Activated naive CD4-positive, alpha-beta T cell treated with anti-CD3 and anti-CD28 coated beads, Interleukin-2, amount 50 U/mL, for 72 hours (primary cell): ENCODE data around the gene ATG2A. TPM values are rescaled to one million over a fixed set of nuclear protein-coding genes. Genes with fewer than 3 reads are reported as not detected.

Source experiments
- ATAC-seq, 2 donors: fragments of 150-1000 bp; cut with Tn5 transposase; 2 replicates each; pipeline ENCODE4 v1.10.0; 2021; ENCODE audit warnings: mild to moderate bottlenecking in 2 of 2, moderate library complexity in 2 of 2
- DNase-seq, 2 donors: peaks; one replicate each; pipeline ENCODE4 v3.0.0; 2021 to 2022; ENCODE audit warnings: low spot score in 2 of 2
- H3K27ac Mint-ChIP-seq, 2 donors: one replicate each; pipeline ENCODE4 v1.8.0; 2022; ENCODE audit warnings: mild to moderate bottlenecking in 2 of 2, mixed read lengths in 2 of 2
- H3K36me3 Mint-ChIP-seq, 2 donors: one replicate each; pipeline ENCODE4 v1.8.0; 2022; ENCODE audit warnings: mixed read lengths in 2 of 2
- H3K9me3 Mint-ChIP-seq, 2 donors: one replicate each; pipeline ENCODE4 v1.8.0; 2022; ENCODE audit warnings: mixed read lengths in 2 of 2
- total RNA-seq, 2 donors: library from RNA; stranded (reverse); gene quantifications; one replicate each; pipeline ENCODE4 v1.2.3, GENCODE V29; 2022

Gene ATG2A
- total RNA-seq, 2 donors from 2014 or later: 21.2 to 26.8 TPM

GRCh38 chr11:64870893-64871466, 46.0 kb downstream of the ATG2A start:
- ATAC-seq (no peak), DNase-seq (no peak)
- peaks cover 51 to 57% of the 10 kb centered on the region in 2 donors for H3K36me3 Mint-ChIP-seq
- peak overlapping the region; percentile 25 to 89 for H3K27ac Mint-ChIP-seq
- H3K9me3 Mint-ChIP-seq: no peaks in the 10 kb centered on the region

GRCh38 chr11:64870176-64870892, 46.7 kb downstream of the ATG2A start:
- Mint-ChIP-seq H3K27ac (peak overlapping the region; percentile 25 to 50), H3K9me3 (no peaks in the 10 kb centered on the region), H3K36me3 (peaks cover 49 to 57% of the 10 kb centered on the region in 2 donors)
- ATAC-seq (peak in 1 of 2 donors; percentile 7), DNase-seq (no peak)

- peak overlapping the region; percentile 25 to 87 for H3K27ac Mint-ChIP-seq
- peak in 1 of 2 donors; percentile 3 for ATAC-seq
- H3K9me3 Mint-ChIP-seq: no peaks in the 10 kb centered on the region
- peaks cover 43 to 51% of the 10 kb centered on the region in 2 donors for H3K36me3 Mint-ChIP-seq
- no peak for DNase-seq
Measured at GRCh38 chr11:64869571-64870175, 47.3 kb downstream of the ATG2A start.

DNA sequence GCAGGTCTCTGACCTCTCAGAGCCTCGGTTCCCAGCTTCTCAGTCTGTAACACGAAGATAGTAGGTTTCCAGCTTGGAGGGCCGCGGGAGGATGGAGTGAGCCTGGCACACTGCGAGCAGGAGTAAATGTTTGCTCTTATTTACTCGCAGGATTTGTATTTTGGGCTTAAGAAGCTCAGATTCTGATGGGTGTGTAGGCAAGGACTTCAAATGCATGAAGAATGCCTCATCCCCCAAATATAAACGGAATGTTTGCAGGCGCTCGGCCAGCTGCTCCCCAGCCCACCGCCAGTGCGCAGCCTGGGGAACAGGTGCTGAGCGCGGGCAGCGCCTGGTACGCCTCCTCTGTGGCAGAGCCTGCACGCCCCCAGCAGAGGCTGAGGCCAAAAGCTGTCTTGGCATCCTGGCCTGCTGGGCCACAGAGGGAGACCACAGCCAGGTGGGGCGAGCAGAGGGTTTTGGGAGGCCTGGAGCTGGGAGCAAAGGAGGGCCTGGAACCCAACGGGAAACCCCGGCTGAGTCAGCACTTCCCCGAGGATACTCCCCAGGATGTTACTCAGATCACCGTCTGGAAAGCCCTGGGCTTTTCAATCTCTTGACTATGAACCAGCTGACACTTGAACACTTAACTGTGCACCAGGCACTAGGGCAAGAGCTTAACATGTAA, 48.0 kb downstream of the ATG2A start:
- H3K27ac Mint-ChIP-seq: peak overlapping the region; percentile 25 to 84
- DNase-seq (no peak), ATAC-seq (peak; percentile 6 to 17)
- H3K36me3 Mint-ChIP-seq: peaks cover 37 to 45% of the 10 kb centered on the region in 2 donors
- H3K9me3 Mint-ChIP-seq: no peaks in the 10 kb centered on the region

- DNase-seq (no peak), ATAC-seq (no peak)
- Mint-ChIP-seq H3K27ac (peak overlapping the region; percentile 25 to 84), H3K9me3 (no peaks in the 10 kb centered on the region), H3K36me3 (peaks cover 35 to 42% of the 10 kb centered on the region in 2 donors)
Measured at GRCh38 chr11:64867748-64868462, 49.1 kb downstream of the ATG2A start.

GRCh38 chr11:64866173-64866491, 50.9 kb downstream of the ATG2A start:
- ATAC-seq (no peak), DNase-seq (no peak)
- no peaks in the 10 kb centered on the region for H3K9me3 Mint-ChIP-seq
- peak overlapping the region; percentile 3 to 99 for H3K27ac Mint-ChIP-seq
- H3K36me3 Mint-ChIP-seq: peaks cover 23 to 31% of the 10 kb centered on the region in 2 donors

DNA sequence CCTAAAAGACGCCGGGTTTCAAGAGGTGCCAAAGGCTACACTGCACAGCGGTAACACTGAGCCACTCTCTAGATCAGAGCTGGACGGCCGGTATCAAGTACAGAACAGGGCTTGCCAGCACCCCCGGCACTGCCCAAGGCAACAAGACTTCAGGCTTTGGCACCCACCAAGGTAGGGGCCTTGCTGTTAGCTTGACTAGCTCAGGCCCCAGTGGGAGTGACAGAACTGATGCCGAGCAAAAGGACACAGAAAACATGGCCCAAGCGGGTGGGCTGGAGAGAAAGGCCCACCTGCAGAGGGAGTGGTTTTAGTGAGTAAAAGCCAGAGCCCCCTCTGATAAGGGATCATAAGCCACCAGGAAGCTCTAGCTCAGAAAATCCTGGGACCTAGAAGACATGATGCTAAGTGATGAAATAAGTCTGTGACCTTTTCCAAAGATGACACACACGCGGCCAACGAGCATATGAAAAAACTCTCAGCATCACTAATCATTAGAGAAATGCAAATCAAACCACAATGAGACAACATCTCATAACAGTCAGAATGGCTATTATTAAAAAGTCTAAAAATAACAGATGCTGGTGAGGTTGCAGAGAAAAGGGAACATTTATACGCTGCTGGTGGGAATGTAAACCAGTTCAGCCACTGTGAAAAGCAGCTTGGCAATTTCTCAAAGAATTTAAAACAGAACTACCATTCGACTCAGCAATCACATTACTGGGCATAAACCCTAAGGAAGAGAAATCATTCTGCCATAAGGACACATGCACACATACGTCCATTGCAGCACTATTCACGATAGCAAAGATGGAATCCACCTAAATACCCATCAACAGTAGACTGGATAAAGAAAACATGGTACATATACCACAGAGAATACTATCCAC, 51.5 kb downstream of the ATG2A start:
- Mint-ChIP-seq H3K9me3 (no peaks in the 10 kb centered on the region), H3K36me3 (peaks cover 21 to 30% of the 10 kb centered on the region in 2 donors), H3K27ac (peak overlapping the region; percentile 96 to 99)
- DNase-seq: no peak
- ATAC-seq: peak; percentile 10 to 53

- peak; percentile 52 to 69 for ATAC-seq
- peak; percentile 55 to 84 for DNase-seq
- Mint-ChIP-seq H3K9me3 (no peaks in the 10 kb centered on the region), H3K27ac (peak overlapping the region; percentile 96 to 99), H3K36me3 (peaks cover 22 to 37% of the 10 kb centered on the region in 2 donors)
Measured at GRCh38 chr11:64864473-64865285, 52.3 kb downstream of the ATG2A start.

DNA sequence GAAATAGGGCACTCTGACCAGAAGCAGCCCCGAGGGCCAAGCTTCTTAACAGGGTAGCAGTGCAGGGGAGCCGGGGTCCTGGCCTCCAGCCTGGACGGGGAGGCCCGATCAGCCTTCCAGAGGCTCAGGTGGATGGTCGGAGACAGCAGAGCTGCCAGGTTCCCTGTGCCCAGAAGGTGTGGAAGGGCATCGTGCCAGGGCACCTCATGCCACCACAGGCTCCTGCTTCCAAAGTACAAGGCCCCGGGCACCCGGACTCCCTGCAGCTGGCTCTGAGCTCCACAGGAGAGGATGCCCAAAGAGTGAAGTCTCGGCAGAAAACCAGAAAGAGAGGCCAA, 52.9 kb downstream of the ATG2A start:
- no peaks in the 10 kb centered on the region for H3K9me3 Mint-ChIP-seq
- peak overlapping the region; percentile 96 to 99 for H3K27ac Mint-ChIP-seq
- peaks cover 22 to 37% of the 10 kb centered on the region in 2 donors for H3K36me3 Mint-ChIP-seq

GRCh38 chr11:64863391-64864060, 53.5 kb downstream of the ATG2A start:
- peak overlapping the region; percentile 96 to 99 for H3K27ac Mint-ChIP-seq

More for the DNA sequence above, 52.9 kb downstream of the ATG2A start:
- ATAC-seq (no peak), DNase-seq (no peak)

DNA sequence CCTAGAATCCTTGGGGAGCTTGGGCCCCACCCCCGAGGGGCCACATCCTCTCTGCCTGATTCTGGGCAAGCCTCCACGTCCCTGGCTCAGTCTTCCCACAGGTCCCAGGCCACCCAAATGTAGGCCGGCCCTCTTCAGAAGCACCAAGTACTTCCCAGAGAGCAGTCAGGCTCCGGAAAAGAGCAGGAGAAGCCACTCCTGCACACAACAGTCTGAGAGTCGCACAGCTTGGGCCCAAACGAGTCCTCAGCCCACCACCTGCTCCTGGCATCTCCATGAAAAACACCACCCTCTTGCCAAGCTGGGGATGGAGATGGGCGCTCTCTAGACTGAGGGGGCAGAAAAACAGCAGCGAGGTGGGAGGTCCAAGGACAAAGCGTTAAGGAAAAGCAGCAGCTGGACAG, 54.0 kb downstream of the ATG2A start:
- Mint-ChIP-seq H3K36me3 (peaks cover 22 to 30% of the 10 kb centered on the region in 2 donors), H3K27ac (peak overlapping the region; percentile 85 to 99)

More at GRCh38 chr11:64863391-64864060, 53.5 kb downstream of the ATG2A start:
- no peaks in the 10 kb centered on the region for H3K9me3 Mint-ChIP-seq
- no peak for DNase-seq
- no peak for ATAC-seq
- H3K36me3 Mint-ChIP-seq: peaks cover 22 to 35% of the 10 kb centered on the region in 2 donors

GRCh38 chr11:64861227-64861975, 55.6 kb downstream of the ATG2A start:
- DNase-seq: no peak
- peak overlapping the region; percentile 85 to 99 for H3K27ac Mint-ChIP-seq
- peaks cover 22 to 26% of the 10 kb centered on the region in 2 donors for H3K36me3 Mint-ChIP-seq

More for the DNA sequence above, 54.0 kb downstream of the ATG2A start:
- no peaks in the 10 kb centered on the region for H3K9me3 Mint-ChIP-seq
- no peak for DNase-seq
- ATAC-seq: no peak

GRCh38 chr11:64859542-64860414, 57.2 kb downstream of the ATG2A start:
- ATAC-seq (peak; percentile 57 to 85), DNase-seq (peak; percentile 64 to 79)
- peaks cover 30 to 31% of the 10 kb centered on the region in 2 donors for H3K36me3 Mint-ChIP-seq
- no peaks in the 10 kb centered on the region for H3K9me3 Mint-ChIP-seq
- H3K27ac Mint-ChIP-seq: peak overlapping the region; percentile 95 to 99

More at GRCh38 chr11:64861227-64861975, 55.6 kb downstream of the ATG2A start:
- no peak for ATAC-seq
- no peaks in the 10 kb centered on the region for H3K9me3 Mint-ChIP-seq
